ENCODE results near the gene CHID1.

GRCh38 chr11:873706-874105, 36.9 kb downstream of the CHID1 start:
- no peak for TF ChIP-seq CTCF (IDR thresholded peaks at IDR 0.05; ENCODE audit: insufficient read depth, low read depth, low read length)
- no peak for TF ChIP-seq EZH2 (IDR thresholded peaks at IDR 0.05; ENCODE audit: insufficient read depth, low read length)

Measured in astrocyte (in vitro differentiated cells and primary cell).